ENCODE results near the gene DNASE1L3. TPM values are rescaled to one million over a fixed set of nuclear protein-coding genes. Genes with fewer than 3 reads are reported as not detected.

DNASE1L3 gene
- total RNA-seq, 2 donors from 2014 or later: 1.4 to 2.3 TPM

- no peak for DNase-seq (ENCODE audit: low spot score)
- intact Hi-C loops (cut with DNase I): no loop called here
- TF ChIP-seq POLR2AphosphoS5 (IDR thresholded peaks at IDR 0.05) (no peak), CTCF (IDR thresholded peaks at IDR 0.05) (no peak), POLR2A (IDR thresholded peaks at IDR 0.05) (no peak)
- H3K27me3 ChIP-seq (replicated peaks; ENCODE audit: insufficient read depth): no peaks in the 10 kb centered on the region
- H3K9me3 ChIP-seq: no peaks in the 10 kb centered on the region
- H3K27ac ChIP-seq: no peak overlapping the region
- H3K36me3 ChIP-seq: no peaks in the 10 kb centered on the region
- no peak overlapping the region for H3K4me3 ChIP-seq
- H3K4me1 ChIP-seq (replicated peaks): no peaks in the 10 kb centered on the region
- WGBS: 73% methylated on average over 10 of the region's 10 CpGs
Measured at GRCh38 chr3:58216496-58217195, 5.9 kb upstream of the DNASE1L3 start.

DNA sequence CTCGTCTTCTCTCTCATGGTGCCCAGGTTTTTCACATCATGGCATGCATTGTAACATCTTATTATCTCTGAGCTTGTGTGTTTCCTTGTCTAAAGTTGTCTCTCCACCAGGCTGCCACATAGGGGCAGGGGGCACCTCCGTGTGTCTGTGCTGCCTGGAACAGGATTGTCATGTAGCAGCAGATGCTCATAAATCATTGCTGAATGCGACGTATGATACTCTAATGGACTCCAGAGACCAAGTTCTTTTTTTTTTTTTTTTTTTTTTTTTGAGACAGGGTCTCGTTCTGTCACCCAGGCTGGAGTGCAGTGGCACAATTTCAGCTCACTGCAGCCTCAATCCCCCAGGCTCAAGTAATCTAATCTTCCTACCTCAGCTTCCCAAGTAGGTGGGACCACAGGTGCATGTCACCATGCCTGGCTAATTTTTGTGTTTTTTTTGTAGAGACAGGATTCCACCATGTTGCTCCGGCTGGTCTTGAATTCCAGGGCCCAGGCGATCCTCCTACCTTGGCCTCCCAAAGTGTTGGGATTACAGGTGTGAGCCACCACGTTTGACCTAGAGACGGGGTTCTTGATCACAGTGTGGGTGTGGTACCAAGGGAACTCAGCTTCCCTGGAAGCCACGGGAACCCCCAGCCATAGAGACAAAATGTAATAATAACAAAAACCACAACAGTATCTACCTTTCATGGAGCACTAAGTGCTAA, 4.7 kb upstream of the DNASE1L3 start:
- no peaks in the 10 kb centered on the region for H3K36me3 ChIP-seq
- no peak for TF ChIP-seq CTCF (IDR thresholded peaks at IDR 0.05)
- TF ChIP-seq POLR2A (IDR thresholded peaks at IDR 0.05): no peak
- no peak for TF ChIP-seq POLR2AphosphoS5 (IDR thresholded peaks at IDR 0.05)
- no peaks in the 10 kb centered on the region for H3K4me1 ChIP-seq (replicated peaks)
- intact Hi-C loops (cut with DNase I): no loop called here
- H3K27ac ChIP-seq: no peak overlapping the region
- no peaks in the 10 kb centered on the region for H3K9me3 ChIP-seq
- no peaks in the 10 kb centered on the region for H3K27me3 ChIP-seq (replicated peaks; ENCODE audit: insufficient read depth)
- no peak overlapping the region for H3K4me3 ChIP-seq
- 82% methylated on average over 10 of the region's 10 CpGs for WGBS
- no peak for DNase-seq (ENCODE audit: low spot score)

DNA sequence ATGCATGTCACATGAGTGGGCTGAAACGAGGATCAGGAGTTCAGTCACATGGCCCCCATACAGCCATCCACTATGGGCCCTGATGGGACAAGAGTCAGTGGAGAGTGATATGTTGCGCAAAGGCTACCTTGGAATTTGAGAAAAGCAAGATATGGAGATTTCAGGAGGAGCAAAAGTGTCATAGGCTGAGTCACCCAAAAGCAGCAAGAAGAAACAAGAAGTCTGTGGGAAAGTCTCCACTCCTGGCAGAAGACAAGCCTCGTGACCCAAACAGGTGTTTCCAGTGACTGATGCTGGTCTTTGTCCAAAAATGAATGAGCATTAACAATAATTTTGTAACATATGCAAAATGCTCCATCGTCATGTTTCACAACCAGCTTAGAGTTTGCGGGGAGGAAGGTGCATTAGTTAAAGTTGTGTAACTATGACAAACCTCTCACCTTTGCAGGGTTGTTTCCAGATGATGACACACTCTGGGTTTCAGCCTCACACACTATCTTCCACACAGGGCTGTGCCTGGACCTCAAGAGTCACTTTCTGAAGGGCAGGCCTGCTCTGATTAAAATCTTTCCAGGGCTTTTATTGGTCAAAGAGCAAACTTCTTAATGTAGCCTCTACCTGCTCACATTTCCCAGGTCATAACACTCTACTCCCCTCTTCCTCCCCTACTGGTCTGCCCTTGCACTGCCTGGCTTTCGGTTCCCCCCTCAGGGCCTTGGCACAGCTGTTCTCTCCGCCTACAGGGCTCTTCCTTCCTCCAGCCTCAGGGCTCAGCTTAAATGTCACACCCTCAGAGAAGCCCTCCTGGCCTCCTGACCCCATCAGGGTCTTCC, 3.9 kb upstream of the DNASE1L3 start:
- TF ChIP-seq CTCF (IDR thresholded peaks at IDR 0.05) (peak in 1 of 4 experiments; percentile 28), POLR2A (IDR thresholded peaks at IDR 0.05) (no peak)
- Histone ChIP-seq H3K4me1 (replicated peaks) (no peaks in the 10 kb centered on the region), H3K36me3 (no peaks in the 10 kb centered on the region), H3K4me3 (no peak overlapping the region), H3K9me3 (no peaks in the 10 kb centered on the region), H3K27ac (no peak overlapping the region), H3K27me3 (replicated peaks; ENCODE audit: insufficient read depth) (no peaks in the 10 kb centered on the region)
- no peak for DNase-seq (ENCODE audit: low spot score)
- intact Hi-C loops (cut with DNase I): no loop called here
- WGBS: 61% methylated on average over 7 of the region's 7 CpGs

DNA sequence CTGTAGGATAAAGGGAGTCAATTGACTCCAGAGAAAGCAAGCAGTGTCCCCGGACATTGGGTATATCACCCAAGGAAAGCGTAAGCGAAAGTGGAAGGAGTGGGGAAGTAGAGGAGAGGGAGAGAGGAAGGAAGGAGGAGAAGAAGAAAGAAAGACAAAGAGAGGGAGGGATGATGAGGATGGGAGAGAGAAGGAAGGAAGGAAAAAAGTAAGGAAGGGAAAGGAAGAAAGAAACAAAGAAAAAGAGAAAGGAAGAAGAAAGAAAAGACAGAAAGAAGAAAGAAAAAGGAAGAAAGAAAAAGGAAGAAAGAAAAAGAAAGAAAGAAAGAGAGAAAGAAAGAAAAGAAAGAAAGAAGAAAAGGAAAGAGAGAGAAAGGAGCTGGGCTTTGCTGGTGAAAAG, 839 bp downstream of the DNASE1L3 start:
- no peak for DNase-seq (ENCODE audit: low spot score)
- Histone ChIP-seq H3K4me1 (replicated peaks) (no peaks in the 10 kb centered on the region), H3K27me3 (replicated peaks; ENCODE audit: insufficient read depth) (no peaks in the 10 kb centered on the region), H3K9me3 (no peaks in the 10 kb centered on the region), H3K27ac (no peak overlapping the region), H3K4me3 (no peak overlapping the region), H3K36me3 (no peaks in the 10 kb centered on the region)
- TF ChIP-seq POLR2AphosphoS5 (IDR thresholded peaks at IDR 0.05) (no peak), CTCF (IDR thresholded peaks at IDR 0.05) (no peak), POLR2A (IDR thresholded peaks at IDR 0.05) (no peak)
- intact Hi-C loops (cut with DNase I): no loop called here
- 74% methylated on average over 3 of the region's 3 CpGs for WGBS

Data from prostate gland (tissue), 2 donors.